ENCODE results near the gene EIF4EBP2.

GRCh38 chr10:70444744-70445143 is 40.8 kb downstream of the EIF4EBP2 start:
- no peak for TF ChIP-seq POLR2A (IDR thresholded peaks at IDR 0.05)
- TF ChIP-seq CTCF (IDR thresholded peaks at IDR 0.05): no peak
- no peak for TF ChIP-seq POLR2AphosphoS5 (IDR thresholded peaks at IDR 0.05)
